Fibroblast of mammary gland (primary cell): ENCODE results near the gene CDKL1.

Source experiments
- DNase-seq: peaks from one replicate; pipeline ENCODE4 v3.0.0-alpha.2; 2010; ENCODE audit warnings: low read depth
- H3K4me3 ChIP-seq: 2 replicates; pipeline ENCODE4 v1.5.1; 2011; ENCODE audit warnings: low read depth, mild to moderate bottlenecking, low read length, moderate library complexity; ENCODE audit not compliant: control insufficient read depth
- CTCF ChIP-seq: conservative IDR thresholded peaks from 2 replicates; pipeline ENCODE4 v1.5.1; 2011; ENCODE audit warnings: low read depth, low read length, inconsistent platforms; ENCODE audit not compliant: control insufficient read depth, insufficient read depth

Gene CDKL1

GRCh38 chr14:50344876-50345563 is 51.7 kb downstream of the CDKL1 start:
- H3K4me3 ChIP-seq: no peak overlapping the region
- DNase-seq: no peak
- TF ChIP-seq CTCF: no peak

DNA sequence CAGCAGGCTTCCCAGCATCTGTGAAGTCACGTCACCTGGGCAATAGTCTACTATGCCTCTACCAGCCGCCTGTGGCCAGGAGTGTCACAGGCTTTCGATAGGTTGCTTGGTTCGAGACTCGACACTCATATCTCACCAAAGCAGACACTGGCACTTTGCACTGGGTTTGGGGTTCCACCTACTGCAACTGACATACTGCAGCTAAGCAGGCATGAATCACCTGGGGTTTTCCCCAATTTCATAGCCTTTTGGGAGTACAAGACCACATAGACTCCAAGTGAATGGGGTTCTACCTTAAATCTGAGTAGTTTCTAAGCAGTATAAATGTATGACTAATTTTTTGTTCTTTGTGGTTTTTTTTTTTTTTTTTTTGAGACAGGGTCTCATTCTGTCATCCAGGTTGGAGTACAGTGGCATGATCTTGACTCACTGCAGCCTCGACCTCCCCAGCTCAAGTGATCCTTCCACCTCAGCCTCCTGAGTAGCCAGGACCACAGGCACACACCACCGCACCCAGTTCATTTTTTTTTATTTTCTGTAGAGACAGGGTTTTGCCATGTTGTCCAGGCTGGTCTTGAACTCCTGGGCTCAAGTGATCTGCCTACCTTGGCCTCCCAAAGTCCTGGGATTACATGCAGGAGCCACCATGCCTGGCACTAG is 52.4 kb downstream of the CDKL1 start:
- H3K4me3 ChIP-seq: no peak overlapping the region
- no peak for TF ChIP-seq CTCF
- DNase-seq: peak; percentile 39

DNA sequence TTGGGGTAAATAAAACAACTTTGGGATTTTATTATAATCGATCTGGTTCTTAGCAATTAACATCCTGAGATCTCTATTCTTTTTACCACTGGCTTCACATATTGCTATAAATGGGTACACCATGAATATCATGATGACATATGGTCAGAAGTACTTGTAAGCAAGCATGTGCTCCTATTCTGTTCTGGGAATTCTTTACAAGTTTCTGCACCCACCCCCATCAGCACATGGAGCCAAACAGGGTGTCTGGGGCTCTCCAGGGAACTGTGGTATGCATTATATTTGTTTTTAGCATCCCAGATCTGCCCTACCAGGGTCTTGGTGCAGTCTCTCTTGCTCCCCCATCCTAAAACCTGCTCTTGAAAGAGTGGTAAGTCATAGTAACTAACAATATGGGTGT is 53.2 kb downstream of the CDKL1 start:
- no peak for DNase-seq
- TF ChIP-seq CTCF: no peak
- H3K4me3 ChIP-seq: no peak overlapping the region

DNA sequence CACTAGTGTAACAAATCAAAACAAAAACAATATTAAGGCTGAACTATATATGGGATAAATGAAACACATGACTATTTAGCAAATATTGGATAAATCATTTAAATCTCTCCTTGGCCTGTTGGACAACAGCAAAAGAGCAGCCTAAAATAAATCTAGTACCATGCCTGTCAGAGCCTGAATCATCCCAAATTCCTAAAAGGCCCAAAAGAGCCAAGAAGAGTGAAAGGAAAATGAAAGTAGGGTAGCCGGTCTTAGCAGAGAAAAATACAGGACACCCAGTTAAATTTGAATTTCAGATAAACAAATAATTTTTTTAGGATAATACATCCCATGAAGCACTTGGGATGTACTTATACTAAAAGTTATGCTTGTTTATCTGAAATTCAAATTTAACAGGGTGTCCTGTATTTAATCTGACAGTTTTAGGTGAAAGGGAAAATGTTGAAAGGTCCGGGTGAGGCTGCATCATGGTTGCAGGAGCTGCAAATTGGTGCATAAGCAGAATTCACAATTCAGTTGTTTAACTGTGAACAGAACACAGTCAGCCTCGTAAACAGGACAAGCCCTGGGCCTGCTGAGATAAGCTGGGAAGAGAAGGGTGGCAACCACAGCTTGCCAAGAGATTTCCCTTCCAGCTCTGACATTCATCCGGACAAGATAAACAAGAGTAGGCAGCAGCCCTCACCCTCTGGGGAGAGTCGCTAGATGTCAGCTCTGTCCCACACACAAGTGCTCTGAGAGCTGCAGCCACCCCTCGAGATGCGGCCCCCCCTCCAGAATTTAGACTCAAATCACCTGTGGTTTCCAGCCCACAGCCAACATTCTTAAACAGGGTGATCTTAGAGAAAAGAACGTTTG is 54.2 kb downstream of the CDKL1 start:
- DNase-seq: peak; percentile 79
- peak overlapping the region; percentile 12 for H3K4me3 ChIP-seq
- peak; percentile 31 for TF ChIP-seq CTCF

DNA sequence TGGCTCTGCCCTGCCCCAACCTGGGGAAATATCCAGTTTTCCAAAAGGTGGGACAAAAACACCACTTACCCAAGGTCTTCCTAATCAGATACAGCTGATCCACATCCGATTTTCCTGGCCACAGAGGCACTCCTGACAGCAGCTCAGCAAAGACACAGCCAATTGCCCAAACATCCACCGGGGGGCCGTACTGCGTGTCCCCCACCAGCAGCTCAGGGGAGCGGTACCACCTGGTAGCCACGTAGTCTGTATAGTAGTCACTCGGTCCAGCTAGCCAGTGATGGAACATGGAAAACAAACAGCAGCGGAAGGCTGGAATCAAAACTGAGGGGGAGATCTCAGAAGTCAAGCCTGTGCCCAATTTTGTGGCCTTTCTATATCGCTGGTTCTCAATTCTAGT is 55.7 kb downstream of the CDKL1 start:
- no peak overlapping the region for H3K4me3 ChIP-seq
- DNase-seq: no peak
- no peak for TF ChIP-seq CTCF

DNA sequence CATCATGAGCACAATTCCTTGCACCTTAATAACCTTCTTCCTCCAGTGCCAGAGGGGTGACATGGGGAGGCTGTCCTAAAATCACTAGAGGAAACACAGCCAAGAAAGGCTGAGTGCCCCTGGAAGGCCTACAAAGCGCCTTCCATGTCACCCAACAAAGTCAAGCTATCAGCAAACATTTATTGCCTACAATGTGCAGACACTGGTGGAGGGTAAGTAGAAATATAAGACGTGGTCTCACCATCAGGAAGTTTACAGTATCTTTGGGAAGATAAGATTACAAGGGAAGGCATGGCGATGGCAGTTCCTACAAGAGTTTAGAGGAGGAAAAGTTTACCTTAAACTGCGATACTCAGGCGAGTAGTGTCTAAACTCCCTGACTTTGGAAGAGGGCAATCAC is 56.6 kb downstream of the CDKL1 start:
- no peak for TF ChIP-seq CTCF
- H3K4me3 ChIP-seq: no peak overlapping the region
- no peak for DNase-seq
